Brain pericyte (primary cell): ENCODE results near the gene MYO15B.

ENCODE experiments used
- DNase-seq: peaks from one replicate; pipeline ENCODE4 v3.0.0-alpha.2; 2012; ENCODE audit warnings: low read depth, low spot score

Gene MYO15B

GRCh38 chr17:75602644-75603043, 15.0 kb downstream of the MYO15B start:
- DNase-seq: no peak

GRCh38 chr17:75603123-75603522, 15.5 kb downstream of the MYO15B start:
- DNase-seq: no peak

GRCh38 chr17:75604034-75604695, 16.6 kb downstream of the MYO15B start:
- no peak for DNase-seq

- no peak for DNase-seq
These were observed 18.2 kb downstream of the MYO15B start for GRCh38 chr17:75605790-75606189.

- DNase-seq: no peak
These were observed 19.5 kb downstream of the MYO15B start for GRCh38 chr17:75607086-75607485.

GRCh38 chr17:75610103-75610984, 22.7 kb downstream of the MYO15B start:
- no peak for DNase-seq

GRCh38 chr17:75611851-75612429, 24.3 kb downstream of the MYO15B start:
- DNase-seq: no peak

- no peak for DNase-seq
These were observed 25.5 kb downstream of the MYO15B start for GRCh38 chr17:75612906-75613626.

GRCh38 chr17:75614006-75614405, 26.4 kb downstream of the MYO15B start:
- no peak for DNase-seq

- DNase-seq: no peak
These were observed 27.1 kb downstream of the MYO15B start for GRCh38 chr17:75614556-75615270.

- DNase-seq: no peak
These were observed 27.7 kb downstream of the MYO15B start for GRCh38 chr17:75615301-75615700.

GRCh38 chr17:75616521-75617122, 29.0 kb downstream of the MYO15B start:
- no peak for DNase-seq

GRCh38 chr17:75617218-75617617, 29.6 kb downstream of the MYO15B start:
- DNase-seq: no peak

- no peak for DNase-seq
These were observed 30.1 kb downstream of the MYO15B start for GRCh38 chr17:75617675-75618074.

GRCh38 chr17:75619506-75620431, 32.2 kb downstream of the MYO15B start:
- no peak for DNase-seq

GRCh38 chr17:75621489-75621888, 33.9 kb downstream of the MYO15B start:
- no peak for DNase-seq

GRCh38 chr17:75622076-75622475, 34.5 kb downstream of the MYO15B start:
- no peak for DNase-seq

GRCh38 chr17:75622771-75623273, 35.2 kb downstream of the MYO15B start:
- DNase-seq: no peak

- DNase-seq: no peak
These were observed 35.8 kb downstream of the MYO15B start for GRCh38 chr17:75623386-75623785.

GRCh38 chr17:75624021-75624420, 36.4 kb downstream of the MYO15B start:
- no peak for DNase-seq
